HG03025 (cell line): ENCODE results near the gene LHFPL6.

ENCODE experiments used
- ATAC-seq: cut with Tn5 transposase; IDR thresholded peaks from one replicate; pipeline ENCODE4 v1.9.1; 2021; ENCODE audit warnings: mild to moderate bottlenecking, moderate library complexity; ENCODE audit not compliant: unreplicated experiment, low FRiP score

LHFPL6 gene

GRCh38 chr13:39401046-39401705 lies 201.8 kb downstream of the LHFPL6 start:
- no peak for ATAC-seq

GRCh38 chr13:39399102-39399501 lies 203.9 kb downstream of the LHFPL6 start:
- no peak for ATAC-seq

- ATAC-seq = no peak
These were observed 205.1 kb downstream of the LHFPL6 start for GRCh38 chr13:39397896-39398265.

- no peak for ATAC-seq
These were observed 205.6 kb downstream of the LHFPL6 start for GRCh38 chr13:39397226-39397895.

- no peak for ATAC-seq
These were observed 208.0 kb downstream of the LHFPL6 start for GRCh38 chr13:39394796-39395678.

- no peak for ATAC-seq
These were observed 211.2 kb downstream of the LHFPL6 start for GRCh38 chr13:39391761-39392160.

GRCh38 chr13:39389013-39389412 lies 214.0 kb downstream of the LHFPL6 start:
- no peak for ATAC-seq

GRCh38 chr13:39385621-39386231 lies 217.3 kb downstream of the LHFPL6 start:
- ATAC-seq = no peak

- ATAC-seq = no peak
These were observed 217.8 kb downstream of the LHFPL6 start for GRCh38 chr13:39385154-39385553.

- ATAC-seq = no peak
These were observed 221.5 kb downstream of the LHFPL6 start for GRCh38 chr13:39381456-39381855.

- no peak for ATAC-seq
These were observed 223.0 kb downstream of the LHFPL6 start for GRCh38 chr13:39379667-39380655.

- peak; percentile 95 for ATAC-seq
These were observed 223.9 kb downstream of the LHFPL6 start for GRCh38 chr13:39379118-39379517.

- ATAC-seq = no peak
These were observed 224.7 kb downstream of the LHFPL6 start for GRCh38 chr13:39378306-39378705.

- ATAC-seq = no peak
These were observed 225.3 kb downstream of the LHFPL6 start for GRCh38 chr13:39377699-39378098.

GRCh38 chr13:39376076-39376475 lies 226.9 kb downstream of the LHFPL6 start:
- ATAC-seq = no peak

- no peak for ATAC-seq
These were observed 227.4 kb downstream of the LHFPL6 start for GRCh38 chr13:39375601-39376000.

- ATAC-seq = no peak
These were observed 228.2 kb downstream of the LHFPL6 start for GRCh38 chr13:39374741-39375189.

- no peak for ATAC-seq
These were observed 229.8 kb downstream of the LHFPL6 start for GRCh38 chr13:39373145-39373544.

GRCh38 chr13:39371706-39372105 lies 231.3 kb downstream of the LHFPL6 start:
- no peak for ATAC-seq

- no peak for ATAC-seq
These were observed 232.4 kb downstream of the LHFPL6 start for GRCh38 chr13:39370554-39370953.
